ENCODE measurements around the gene GRIFIN. TPM values are rescaled to one million over a fixed set of nuclear protein-coding genes. Genes with fewer than 3 reads are reported as not detected.
A peak's percentile ranks its signal among the peaks of the same experiment; 100 is the strongest.

Gene GRIFIN
- total and polyA plus RNA-seq, 9 of the 15 experiments (the other 6 are each of a cell fraction or from before 2014, with no cell fraction given): not detected

- WGBS (ENCODE audit: insufficient coverage, low coverage, missing lambda C conversion rate): 18% methylated on average over 26 of the region's 32 CpGs
- ChIA-PET CTCF (ENCODE audit: low intra/inter-chr PET ratio) (interaction anchor here (0.6 to 1.9 kb wide), 3 partner anchors 19 to 259 kb away, joined by 4 to 12 read pairs (median 7); no protein-coding TSS in a partner anchor), POLR2A (interaction anchor here (1.0 kb wide), 1 partner anchor 9 kb away, joined by 3 read pairs; no protein-coding TSS in a partner anchor)
- ATAC-seq (no peak), FAIRE-seq (no peak), DNase-seq (ENCODE audit: extremely low read depth in 1 of 4, low spot score in 3 of 4) (peak in 1 of 4 experiments; percentile 5)
- Histone ChIP-seq H3K9me3 (replicated peaks; ENCODE audit: control insufficient read depth, insufficient read depth, low read depth, low read length) (no peaks in the 10 kb centered on the region; the same call in 1 of the 2 replicates), H3K4me2 (ENCODE audit: insufficient read depth, low read length) (no peak overlapping the region), H3K27ac (ENCODE audit: extremely low read depth, low read depth, low read length) (no peak overlapping the region), H3K79me2 (ENCODE audit: control insufficient read depth, insufficient read depth, low read length) (no peaks in the 10 kb centered on the region), H3K27me3 (ENCODE audit: control insufficient read depth in 2 of 2, insufficient read depth in 2 of 2, low read length in 2 of 2) (peaks cover 0 to 10% of the 10 kb centered on the region in 2 experiments; a peak in 2 of 5 replicates), H2AFZ (ENCODE audit: low read depth, low read length) (no peak overlapping the region), H3K9me1 (ENCODE audit: control insufficient read depth, insufficient read depth, low read length) (no peaks in the 10 kb centered on the region), H4K20me1 (replicated peaks; ENCODE audit: control insufficient read depth, insufficient read depth, low read length) (no peaks in the 10 kb centered on the region), H3K9ac (ENCODE audit: insufficient read depth in 1 of 2, low read depth in 2 of 2, low read length in 2 of 2) (peak overlapping the region in 1 of 2 experiments; percentile 35; a peak in 1 of 4 replicates), H3K36me3 (ENCODE audit: control insufficient read depth, insufficient read depth, low read length) (no peaks in the 10 kb centered on the region), H3K4me1 (replicated peaks in 1 of 2; ENCODE audit: control insufficient read depth in 2 of 2, insufficient read depth in 2 of 2, low read length in 2 of 2) (peaks cover 7 to 31% of the 10 kb centered on the region in 2 experiments), H3K4me3 (no peak overlapping the region)
- intact Hi-C loops (cut with micrococcal nuclease): no loop called here
- TF ChIP-seq SLC30A9 (CRISPR knock-in tag; IDR thresholded peaks at IDR 0.05) (no peak), TCF3 (CRISPR knock-in tag; IDR thresholded peaks at IDR 0.05) (no peak), HNRNPLL (IDR thresholded peaks at IDR 0.05; ENCODE audit: low read depth, low read length, poor library complexity, severe bottlenecking) (no peak), ADNP (tag; IDR thresholded peaks at IDR 0.05) (no peak), ZNF398 (CRISPR knock-in tag; IDR thresholded peaks at IDR 0.05) (no peak), CEBPB (tag; IDR thresholded peaks at IDR 0.05) (peak; percentile 40; the same call in 1 of the 2 replicates)
- no TSS peak for BruUV-seq (replicated peaks)
- in situ Hi-C loops (cut with MboI): no loop called here
Observed at GRCh38 chr7:2450198-2451107, 25.7 kb downstream of the GRIFIN start.
